Osteocyte (in vitro differentiated cells): ENCODE results near the gene RNF43. TPM values are rescaled to one million over a fixed set of nuclear protein-coding genes. Genes with fewer than 3 reads are reported as not detected.

Source experiments
- DNase-seq: peaks from one replicate; pipeline ENCODE4 v3.0.0; 2021; ENCODE audit warnings: mixed read lengths; ENCODE audit not compliant: unreplicated experiment; ENCODE audit errors: extremely low spot score
- H3K27ac Mint-ChIP-seq: one replicate; pipeline ENCODE4 v1.8.0; 2021; ENCODE audit warnings: mild to moderate bottlenecking, mixed read lengths; ENCODE audit not compliant: unreplicated experiment
- H3K27me3 Mint-ChIP-seq: one replicate; pipeline ENCODE4 v1.8.0; 2021; ENCODE audit warnings: mixed read lengths; ENCODE audit not compliant: unreplicated experiment
- H3K36me3 Mint-ChIP-seq: one replicate; pipeline ENCODE4 v1.8.0; 2021; ENCODE audit warnings: mixed read lengths; ENCODE audit not compliant: unreplicated experiment
- H3K4me1 Mint-ChIP-seq: one replicate; pipeline ENCODE4 v1.8.0; 2021; ENCODE audit warnings: mixed read lengths; ENCODE audit not compliant: unreplicated experiment
- H3K4me3 Mint-ChIP-seq: one replicate; pipeline ENCODE4 v1.8.0; 2021; ENCODE audit warnings: mild to moderate bottlenecking, moderate library complexity, mixed read lengths; ENCODE audit not compliant: unreplicated experiment
- H3K9me3 Mint-ChIP-seq: one replicate; pipeline ENCODE4 v1.8.0; 2021; ENCODE audit warnings: mixed read lengths; ENCODE audit not compliant: unreplicated experiment
- total RNA-seq: library from RNA; stranded (reverse); gene quantifications from 2 replicates; pipeline ENCODE4 v1.2.1, GENCODE V29; 2021
- TF ChIP-seq, protein P1 (sequence below): fragments of 200-600 bp; sonication (generic); IDR thresholded peaks from 2 replicates; pipeline ENCODE4 v1.5.0; 2021; ENCODE audit warnings: antibody characterized with exemption, mild to moderate bottlenecking, moderate library complexity

Gene RNF43
- total RNA-seq, 1 donor from 2014 or later = not detected

DNA sequence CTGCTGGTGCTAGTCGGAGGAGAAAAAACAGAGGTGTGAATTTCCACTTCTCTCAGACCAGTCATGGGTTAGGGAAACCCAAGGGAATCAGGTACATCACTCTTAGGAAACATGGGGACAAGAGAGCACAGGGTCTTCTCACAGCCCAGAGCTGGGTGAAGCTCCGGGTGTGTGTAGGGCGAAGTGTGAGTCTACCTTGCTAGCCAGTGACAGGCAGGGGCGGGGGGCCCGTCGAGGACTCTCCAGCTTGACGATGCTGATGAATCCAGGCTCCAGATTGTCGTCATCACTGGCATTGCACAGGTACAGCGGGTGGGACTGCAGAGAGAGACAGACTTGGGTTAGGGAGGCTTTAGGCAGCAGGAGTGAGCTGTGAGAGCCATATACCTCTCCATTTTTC lies 46.6 kb downstream of the RNF43 start:
- H3K27me3 Mint-ChIP-seq = peaks cover 8% of the 10 kb centered on the region
- no peaks in the 10 kb centered on the region for H3K9me3 Mint-ChIP-seq
- TF ChIP-seq, protein P1, sequence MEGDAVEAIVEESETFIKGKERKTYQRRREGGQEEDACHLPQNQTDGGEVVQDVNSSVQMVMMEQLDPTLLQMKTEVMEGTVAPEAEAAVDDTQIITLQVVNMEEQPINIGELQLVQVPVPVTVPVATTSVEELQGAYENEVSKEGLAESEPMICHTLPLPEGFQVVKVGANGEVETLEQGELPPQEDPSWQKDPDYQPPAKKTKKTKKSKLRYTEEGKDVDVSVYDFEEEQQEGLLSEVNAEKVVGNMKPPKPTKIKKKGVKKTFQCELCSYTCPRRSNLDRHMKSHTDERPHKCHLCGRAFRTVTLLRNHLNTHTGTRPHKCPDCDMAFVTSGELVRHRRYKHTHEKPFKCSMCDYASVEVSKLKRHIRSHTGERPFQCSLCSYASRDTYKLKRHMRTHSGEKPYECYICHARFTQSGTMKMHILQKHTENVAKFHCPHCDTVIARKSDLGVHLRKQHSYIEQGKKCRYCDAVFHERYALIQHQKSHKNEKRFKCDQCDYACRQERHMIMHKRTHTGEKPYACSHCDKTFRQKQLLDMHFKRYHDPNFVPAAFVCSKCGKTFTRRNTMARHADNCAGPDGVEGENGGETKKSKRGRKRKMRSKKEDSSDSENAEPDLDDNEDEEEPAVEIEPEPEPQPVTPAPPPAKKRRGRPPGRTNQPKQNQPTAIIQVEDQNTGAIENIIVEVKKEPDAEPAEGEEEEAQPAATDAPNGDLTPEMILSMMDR = no peak
- no peaks in the 10 kb centered on the region for H3K4me1 Mint-ChIP-seq
- no peaks in the 10 kb centered on the region for H3K36me3 Mint-ChIP-seq
- no peak overlapping the region for H3K27ac Mint-ChIP-seq
- H3K4me3 Mint-ChIP-seq = no peak overlapping the region
- no peak for DNase-seq

DNA sequence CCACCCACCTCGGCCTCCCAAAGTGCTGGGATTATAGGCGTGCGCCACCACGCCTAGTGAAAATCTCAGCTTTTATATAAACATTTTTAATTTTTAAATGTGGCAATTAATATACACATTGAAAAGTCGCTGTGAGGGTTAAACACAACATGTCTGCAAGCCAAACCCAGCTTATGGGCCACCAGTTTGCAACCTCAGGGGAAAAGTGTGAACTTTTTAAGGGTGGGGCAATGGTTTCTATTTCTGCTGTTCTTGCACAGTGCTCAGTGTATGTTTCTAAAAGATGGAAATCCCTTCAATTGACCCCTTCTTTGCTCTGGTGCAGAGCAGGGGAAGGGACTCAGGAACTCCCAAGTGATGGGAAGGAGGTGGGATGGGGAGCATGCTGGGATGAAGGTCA lies 47.0 kb downstream of the RNF43 start:
- Mint-ChIP-seq H3K4me3 (no peak overlapping the region), H3K27ac (no peak overlapping the region), H3K9me3 (no peaks in the 10 kb centered on the region), H3K4me1 (no peaks in the 10 kb centered on the region), H3K27me3 (peaks cover 8% of the 10 kb centered on the region), H3K36me3 (no peaks in the 10 kb centered on the region)
- TF ChIP-seq, protein P1 = no peak
- DNase-seq = no peak

DNA sequence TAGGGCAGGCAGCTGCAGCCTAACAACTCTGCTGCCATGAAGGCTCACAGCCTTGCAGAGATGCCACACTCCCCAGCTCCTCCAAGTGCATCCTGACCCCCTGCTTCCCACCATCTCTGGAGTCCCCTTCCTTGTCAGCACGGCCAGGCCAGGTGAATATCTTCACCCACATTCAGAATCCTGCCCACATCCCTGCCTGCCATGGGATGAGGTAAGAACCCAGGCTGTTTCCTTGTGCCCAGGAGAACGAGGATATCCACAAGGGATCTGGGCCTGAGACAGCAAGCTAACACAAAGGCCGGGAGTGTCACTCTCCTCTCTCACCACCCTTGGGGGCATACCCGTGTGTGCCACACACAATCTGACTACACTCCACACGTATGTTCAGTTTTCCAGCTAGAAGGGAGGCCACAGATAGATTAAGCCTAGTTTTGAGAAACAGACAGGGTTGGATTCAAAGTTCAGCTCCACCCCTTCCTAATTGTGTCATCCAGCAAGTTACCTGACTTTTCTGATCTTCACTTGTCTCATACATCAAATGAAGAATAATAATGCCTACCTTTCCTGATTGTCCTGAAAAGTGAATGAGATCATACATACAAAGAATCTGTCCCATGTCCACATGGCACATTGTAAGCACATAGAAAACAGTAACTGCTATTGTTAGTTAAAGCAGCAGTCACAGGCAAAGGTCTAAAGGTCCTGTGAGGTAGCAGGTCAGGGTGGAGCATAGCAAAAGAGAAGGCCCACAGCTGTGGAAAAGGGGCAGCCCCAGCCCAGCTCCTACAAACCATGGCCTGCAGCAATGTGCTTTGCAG lies 47.9 kb downstream of the RNF43 start:
- Mint-ChIP-seq H3K9me3 (no peaks in the 10 kb centered on the region), H3K4me3 (no peak overlapping the region), H3K4me1 (no peaks in the 10 kb centered on the region), H3K36me3 (no peaks in the 10 kb centered on the region), H3K27me3 (peaks cover 8% of the 10 kb centered on the region), H3K27ac (no peak overlapping the region)
- no peak for DNase-seq
- TF ChIP-seq, protein P1 = no peak

DNA sequence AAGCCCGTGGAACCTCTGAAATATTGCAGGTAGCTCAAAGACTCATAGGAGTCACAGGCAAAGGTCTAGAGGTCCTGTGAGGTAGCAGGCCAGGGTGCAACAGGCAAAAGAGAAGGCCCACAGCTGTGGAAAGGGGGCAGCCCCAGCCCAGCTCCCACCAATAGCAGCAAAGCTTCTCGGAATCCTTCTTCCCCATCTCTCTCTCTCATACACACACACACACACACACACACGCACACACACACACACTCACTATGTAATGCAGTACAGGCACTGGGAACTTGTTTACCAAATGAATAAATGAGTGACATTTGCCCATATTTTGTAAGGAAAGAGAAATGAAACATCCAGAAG lies 48.5 kb downstream of the RNF43 start:
- no peaks in the 10 kb centered on the region for H3K9me3 Mint-ChIP-seq
- no peaks in the 10 kb centered on the region for H3K36me3 Mint-ChIP-seq
- no peaks in the 10 kb centered on the region for H3K4me1 Mint-ChIP-seq
- DNase-seq = no peak
- H3K4me3 Mint-ChIP-seq = no peak overlapping the region
- peaks cover 9% of the 10 kb centered on the region for H3K27me3 Mint-ChIP-seq
- TF ChIP-seq, protein P1 = no peak
- no peak overlapping the region for H3K27ac Mint-ChIP-seq

Other genes with a start within 250 kb of the RNF43 start
- not detected in 2 replicates for gene EPX, start 224.8 kb downstream of the RNF43 start, total RNA-seq
- 21.5 and 24.1 TPM in 2 replicates for gene MKS1, start 198.3 kb downstream of the RNF43 start, total RNA-seq
- not detected in 2 replicates for gene LPO, start 178.9 kb downstream of the RNF43 start, total RNA-seq
- not detected in 2 replicates for gene MPO, start 136.6 kb downstream of the RNF43 start, total RNA-seq
- gene TSPOAP1, start 88.7 kb downstream of the RNF43 start, total RNA-seq = 0.05 TPM in 1 of 2 replicates, not detected in the other
- 77.0 and 80.6 TPM in 2 replicates for gene SUPT4H1, start 65.3 kb downstream of the RNF43 start, total RNA-seq
- not detected in 2 replicates for gene HSF5, start 70.9 kb upstream of the RNF43 start, total RNA-seq
- gene MTMR4, start 97.1 kb upstream of the RNF43 start, total RNA-seq = 47.3 and 47.4 TPM in 2 replicates